ENCODE data around the gene SGTB.
"Not testable (repeated sequence)": the region's sequence is repeated elsewhere in the genome, so short reads cannot be mapped to it uniquely, and the experiment has no call there.

SGTB gene

DNA sequence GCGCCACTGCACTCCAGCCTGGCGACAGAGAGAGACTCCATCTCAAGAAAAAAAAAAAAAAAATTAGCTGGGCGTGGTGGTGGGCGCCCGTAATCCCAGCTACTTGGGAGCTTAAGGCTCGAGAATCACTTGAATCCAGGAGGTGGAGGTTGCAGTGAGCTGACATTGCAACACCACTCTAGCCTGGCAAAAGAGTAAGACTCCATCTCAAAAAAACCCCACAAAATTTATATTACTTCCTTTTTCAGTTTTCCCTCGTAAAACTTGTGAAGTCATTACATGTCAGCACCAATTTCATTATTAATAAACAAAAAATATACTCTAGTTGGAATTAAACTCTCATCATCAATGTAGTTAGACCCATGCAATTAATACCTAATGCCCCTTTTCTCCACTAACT, 53.2 kb downstream of the SGTB start:
- DNase-seq (ENCODE audit: low spot score), result no peak

DNA sequence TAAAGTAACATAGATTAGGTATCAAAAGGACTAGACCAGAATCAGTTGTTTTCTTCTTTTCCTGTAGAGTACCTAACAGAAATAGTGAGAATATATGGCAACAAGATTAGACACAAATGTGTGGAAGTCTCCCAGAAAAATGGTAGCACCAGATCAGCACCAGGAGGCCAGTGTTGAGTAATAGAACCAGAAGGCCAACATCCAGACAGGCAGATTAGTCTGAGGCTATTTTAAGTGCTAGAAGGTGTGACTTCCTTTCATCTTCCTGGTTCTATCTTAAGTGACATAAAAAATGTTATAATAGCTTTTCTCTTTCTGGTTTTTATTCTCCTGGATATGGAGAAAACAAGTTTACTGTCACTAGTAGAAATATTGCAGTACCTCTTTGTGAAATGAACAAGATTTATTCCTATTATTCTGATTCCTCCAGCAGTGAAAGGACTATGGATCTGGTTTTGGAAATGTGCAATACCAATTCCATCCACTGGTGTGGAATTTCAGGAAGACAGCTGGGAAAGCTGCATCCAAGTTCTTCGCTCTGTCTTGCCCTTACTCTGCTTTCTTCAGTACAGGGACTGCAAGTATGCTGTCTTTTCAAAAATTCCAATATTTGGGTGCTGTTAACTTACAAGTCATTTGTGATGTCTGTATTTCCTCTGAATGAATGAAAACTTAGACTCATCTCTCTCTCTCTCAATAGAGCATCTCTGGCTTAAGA, 57.9 kb downstream of the SGTB start:
- peak; percentile 32 for DNase-seq (ENCODE audit: low spot score)

DNA sequence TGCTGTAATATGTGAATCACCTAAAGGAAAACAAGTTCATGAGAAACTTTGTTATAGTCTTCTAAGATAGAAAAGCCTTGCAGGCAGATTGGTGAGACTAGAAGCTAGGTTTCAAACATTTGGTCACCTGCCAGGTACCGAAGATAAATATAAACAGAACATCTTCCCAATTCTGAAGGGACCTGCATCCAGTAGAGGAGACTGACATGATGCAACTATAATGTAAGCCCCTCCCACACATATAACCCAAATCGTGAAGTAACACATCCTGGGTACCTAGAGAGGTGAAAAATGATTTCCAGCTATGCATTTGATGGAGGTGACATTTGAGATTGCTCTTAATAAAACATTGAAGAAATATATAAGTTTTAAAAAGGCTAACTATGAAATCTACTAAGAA, 67.2 kb downstream of the SGTB start:
- DNase-seq (ENCODE audit: low spot score), result no peak

DNA sequence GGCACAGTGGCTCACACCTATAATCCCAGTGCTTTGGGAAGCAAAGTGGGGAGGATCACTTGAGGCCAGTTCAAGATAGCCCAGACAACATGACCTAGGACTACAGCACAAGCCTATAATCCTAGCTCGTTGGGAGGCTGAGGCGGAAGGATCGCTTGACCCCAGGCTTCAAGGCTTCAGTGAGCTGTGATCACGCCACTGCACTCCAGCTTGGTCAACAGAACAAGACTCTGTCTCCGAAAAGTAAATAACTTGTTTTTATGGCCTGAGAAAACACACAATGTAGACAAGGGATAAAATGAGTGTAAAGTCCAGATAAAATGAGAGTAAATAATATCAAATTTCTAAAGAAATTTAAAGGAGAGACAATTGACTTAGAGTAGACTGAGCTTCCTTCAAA, 70.8 kb downstream of the SGTB start:
- DNase-seq (ENCODE audit: low spot score), result no peak

DNA sequence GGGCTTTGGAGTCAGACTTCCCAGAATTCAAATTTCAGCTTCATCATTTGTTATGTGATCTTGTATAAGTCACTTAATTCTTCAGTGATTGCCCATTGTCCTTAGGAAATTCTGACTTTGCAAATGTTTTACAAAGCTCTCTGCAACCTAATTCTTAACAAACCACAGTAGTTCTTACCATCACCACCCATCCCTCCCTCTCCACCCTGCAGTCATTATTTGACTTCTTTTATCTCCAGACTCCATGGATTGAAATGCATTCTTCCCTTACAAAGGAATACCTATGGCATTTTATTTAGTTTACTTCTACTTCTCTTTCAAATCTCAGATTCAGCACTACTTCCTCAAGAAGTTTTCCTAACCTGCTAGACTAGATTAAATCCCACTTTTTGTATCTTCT, 74.0 kb downstream of the SGTB start:
- no peak for DNase-seq (ENCODE audit: low spot score)

DNA sequence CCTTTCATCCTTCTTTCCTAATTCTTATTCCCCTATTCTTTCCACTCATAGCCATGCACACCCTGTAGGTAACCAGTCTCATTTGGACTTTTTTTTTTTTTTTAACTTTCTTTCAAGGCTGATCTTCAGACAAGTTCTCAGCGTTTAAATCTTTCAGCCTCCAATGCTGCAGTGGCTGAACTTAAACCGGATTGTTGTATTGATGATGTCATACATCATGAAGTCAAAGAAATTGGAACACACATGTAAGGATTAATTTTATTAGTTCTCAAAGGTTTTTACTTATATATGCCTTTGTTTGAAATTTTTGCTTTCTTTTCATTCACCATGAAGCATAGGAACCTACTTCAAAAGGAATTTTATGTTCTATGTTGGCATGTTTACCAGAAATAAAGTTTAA, 75.0 kb downstream of the SGTB start:
- DNase-seq (ENCODE audit: low spot score), result no peak

DNA sequence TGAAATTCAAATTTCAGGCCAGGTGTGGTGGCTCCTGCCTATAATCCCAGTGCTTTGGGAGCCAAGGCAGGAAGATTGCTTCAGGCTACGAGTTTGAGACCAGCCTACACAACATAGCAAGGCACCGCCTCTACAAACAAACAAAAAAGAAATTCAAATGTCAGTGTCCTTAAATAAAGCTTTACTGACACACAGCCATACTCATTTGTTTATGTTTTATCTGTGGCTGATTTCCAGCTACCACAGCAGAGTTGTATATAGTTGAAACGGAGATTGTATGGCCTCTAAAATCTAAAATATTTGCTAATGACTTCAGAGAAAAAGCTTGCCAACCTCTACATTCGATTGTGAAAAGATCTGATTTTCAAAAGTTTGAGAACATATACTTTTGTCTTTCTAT, 81.7 kb downstream of the SGTB start:
- no peak for DNase-seq (ENCODE audit: low spot score)

DNA sequence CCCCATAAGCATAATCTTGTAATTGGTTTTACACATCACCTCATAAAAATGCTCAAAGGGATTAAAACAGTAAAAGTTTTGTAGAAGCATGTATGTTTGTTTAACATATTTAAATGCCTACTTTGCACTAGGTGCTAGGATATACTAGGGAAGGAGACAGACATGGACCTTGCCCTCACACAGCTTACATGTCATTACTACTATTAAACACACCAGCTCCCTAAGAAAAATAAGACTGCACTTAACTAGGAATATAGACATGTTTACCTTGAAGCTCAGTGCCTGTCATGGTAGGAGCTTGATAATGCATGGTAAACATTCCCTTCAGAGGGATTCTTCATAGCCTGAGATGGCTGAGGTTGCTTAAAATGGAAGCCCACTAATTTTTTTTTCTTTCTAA, 90.9 kb downstream of the SGTB start:
- DNase-seq (ENCODE audit: low spot score), result no peak

DNA sequence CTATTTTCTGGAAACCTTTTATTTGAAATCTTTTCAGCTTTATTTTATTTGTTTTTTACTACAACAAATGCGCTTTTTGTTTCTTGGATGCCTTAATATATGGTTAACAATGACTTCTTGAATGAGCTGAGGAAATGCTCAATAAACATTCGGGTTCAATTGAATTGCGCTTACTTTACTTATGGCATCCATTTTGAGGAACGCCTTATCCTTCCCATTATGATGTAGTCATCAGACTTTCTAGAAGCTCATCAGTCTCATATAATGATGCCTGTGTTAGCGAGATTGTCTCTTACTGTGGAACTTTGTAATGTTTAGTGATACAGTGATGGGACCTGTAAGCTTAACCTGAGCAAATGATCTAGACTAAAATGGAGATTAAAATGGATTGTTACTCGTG, 96.2 kb downstream of the SGTB start:
- no peak for DNase-seq (ENCODE audit: low spot score)

DNA sequence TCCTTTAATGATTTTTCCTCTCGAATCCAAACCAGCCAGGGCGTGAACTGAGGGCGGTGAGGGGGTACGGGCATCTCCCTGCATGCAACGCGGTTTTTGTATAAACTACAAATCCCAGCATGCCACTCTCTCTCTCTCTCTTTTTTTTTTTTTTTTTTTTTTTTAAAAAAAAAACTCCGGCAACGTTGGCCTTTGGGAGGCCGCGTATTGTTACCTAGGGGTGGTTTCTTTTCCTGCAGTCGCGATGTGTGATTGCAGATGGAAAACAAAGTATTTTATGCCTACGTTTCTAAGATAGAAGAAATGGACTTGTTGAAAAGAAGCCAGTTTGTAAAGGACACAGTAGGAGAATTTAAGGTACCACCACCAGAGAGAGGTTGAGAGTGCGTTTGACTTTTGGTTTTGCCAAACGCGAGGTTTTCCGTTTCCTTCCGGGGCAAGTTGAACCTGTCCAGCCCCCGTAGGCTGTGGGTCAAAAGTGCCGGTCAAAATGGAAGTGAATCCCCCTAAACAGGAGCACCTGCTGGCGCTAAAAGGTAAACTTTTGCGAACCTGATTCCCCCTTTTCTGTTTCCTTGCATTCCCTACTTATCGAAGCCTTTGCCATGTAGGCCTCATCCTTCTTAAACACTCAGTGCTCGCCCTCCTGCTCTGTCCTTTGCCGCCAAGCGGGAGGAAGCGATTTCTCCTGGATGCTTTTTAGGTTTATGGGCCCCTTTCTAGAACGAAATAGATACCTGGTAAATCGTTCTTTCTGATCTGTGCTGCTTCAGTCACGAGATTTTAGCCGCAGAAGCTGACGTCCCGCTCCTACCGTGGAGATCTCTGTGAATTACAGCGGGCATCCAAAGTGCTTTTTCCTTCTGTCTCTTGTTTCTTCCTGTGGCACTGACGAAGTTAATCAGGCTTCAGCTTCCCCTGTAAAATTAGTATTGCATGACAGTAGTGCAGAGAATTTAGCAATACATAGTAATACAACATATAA, 97.0 kb downstream of the SGTB start, which contains the start of the genes SHLD3 and TRAPPC13:
Gene SHLD3 (plus strand): TSS at position 457 of the 985 bp plus-strand sequence. CDS start 4,561 bp downstream, outside the sequence.
Gene TRAPPC13 (plus strand): TSS at position 457 of the 985 bp plus-strand sequence. CDS start 34 bp downstream, at position 491.
- DNase-seq (ENCODE audit: low spot score), result peak; percentile 75

DNA sequence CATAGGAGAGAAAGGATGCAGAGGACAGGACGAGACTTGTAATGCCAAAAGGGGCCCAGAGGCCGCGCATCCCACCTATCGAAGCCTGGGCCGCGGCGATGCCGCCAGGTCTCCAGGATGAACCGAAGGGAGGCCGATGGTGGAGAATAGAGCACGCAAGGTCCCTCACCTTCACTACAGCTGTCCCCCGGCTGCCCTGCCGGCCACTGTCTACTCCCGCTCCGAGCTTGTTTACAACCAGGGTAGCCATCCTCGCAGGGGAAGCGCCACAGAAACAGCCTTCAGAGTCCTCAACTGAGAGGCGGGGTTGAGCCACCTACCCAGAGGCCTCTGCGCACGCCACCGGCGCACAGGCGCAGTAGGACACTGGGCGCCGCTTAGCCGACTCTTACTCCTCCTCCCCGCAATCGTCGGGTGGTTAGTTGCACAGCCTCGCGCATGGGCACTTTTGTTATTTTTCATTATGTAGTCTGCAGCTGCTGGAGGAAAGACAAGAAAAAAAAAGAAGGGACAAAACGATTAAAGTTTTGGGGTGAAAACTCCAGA, 97.8 kb downstream of the SGTB start, which contains the start of gene TRIM23:
Gene TRIM23 (minus strand): TSS at position 309 of the 546 bp plus-strand sequence. CDS start 59 bp downstream, at position 250.
- peak; percentile 96 for DNase-seq (ENCODE audit: low spot score)

DNA sequence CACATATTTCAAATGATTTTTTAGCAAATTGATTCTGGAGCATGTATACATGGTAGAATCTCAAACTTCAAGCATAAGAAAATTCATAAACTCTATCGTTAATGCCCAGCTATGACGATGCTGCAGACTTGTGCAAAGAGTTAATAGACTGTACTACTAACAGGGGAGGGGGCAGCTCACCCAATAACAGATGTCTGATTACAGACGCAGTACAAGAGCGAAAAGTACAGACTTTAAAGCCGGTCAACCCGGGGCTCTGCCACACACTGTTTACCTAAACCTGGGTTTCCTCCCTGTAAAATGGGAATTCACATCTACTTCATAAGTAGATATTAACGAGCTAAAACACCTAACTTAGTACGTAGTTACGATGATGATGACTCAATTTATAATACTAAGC, 98.4 kb downstream of the SGTB start:
- DNase-seq (ENCODE audit: low spot score), result no peak

DNA sequence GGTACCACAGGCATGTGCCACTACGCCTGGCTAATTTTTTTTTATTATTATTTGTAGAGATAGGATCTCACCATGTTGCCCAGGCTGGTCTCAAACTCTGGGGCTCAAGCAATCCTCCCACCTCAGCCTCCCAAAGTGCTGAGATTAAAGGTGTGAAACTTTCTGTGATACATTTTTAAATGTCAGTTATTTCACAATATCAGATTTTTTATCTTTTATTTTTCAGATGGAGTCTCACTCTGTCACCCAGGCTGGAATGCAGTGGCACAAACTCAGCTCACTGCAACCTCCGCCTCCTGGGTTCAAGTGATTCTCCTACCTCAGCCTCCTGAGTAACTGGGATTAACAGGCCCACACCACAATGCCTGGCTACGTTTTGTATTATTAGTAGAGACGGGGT, 99.9 kb downstream of the SGTB start:
- DNase-seq (ENCODE audit: low spot score), result not testable (repeated sequence)

DNA sequence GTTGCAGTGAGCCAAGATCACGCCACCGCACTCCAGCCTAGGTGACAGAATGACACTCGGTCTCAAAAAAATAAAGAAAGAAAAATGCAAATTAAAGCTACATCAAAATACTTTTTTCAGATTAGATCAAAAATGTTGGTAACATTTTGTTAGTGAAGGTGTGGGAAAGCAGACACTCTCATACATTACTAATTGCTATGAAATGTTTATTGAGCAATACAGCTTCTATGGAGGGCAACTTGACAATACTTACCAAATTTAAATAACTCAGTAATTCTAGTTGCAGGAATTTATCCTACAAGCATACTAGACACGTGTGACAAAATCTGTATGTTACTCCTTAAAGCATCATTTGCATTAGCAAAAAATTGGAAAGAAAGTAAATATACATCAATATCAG, 101.9 kb downstream of the SGTB start:
- no peak for DNase-seq (ENCODE audit: low spot score)

Data from AG08395 (cell line).